ENCODE results near the gene MMP24.
A peak's percentile ranks its signal among the peaks of the same experiment; 100 is the strongest.

MMP24 gene

GRCh38 chr20:35300469-35301262 is 74.2 kb downstream of the MMP24 start:
- no peaks in the 10 kb centered on the region for H3K27me3 ChIP-seq (ENCODE audit: low read depth, low read length)
- no peak overlapping the region for H3K4me3 ChIP-seq (ENCODE audit: low read length)
- no peaks in the 10 kb centered on the region for H4K20me1 ChIP-seq (ENCODE audit: insufficient read depth, low read length)
- H3K4me1 ChIP-seq (ENCODE audit: low read length): peaks cover 23% of the 10 kb centered on the region
- no peak overlapping the region for H3K9ac ChIP-seq (ENCODE audit: low read length)
- no peak overlapping the region for H3K27ac ChIP-seq (ENCODE audit: low read length)
- no peak overlapping the region for H2AFZ ChIP-seq (ENCODE audit: low read depth, low read length)
- H3K36me3 ChIP-seq (replicated peaks; ENCODE audit: low read depth, low read length): no peaks in the 10 kb centered on the region
- no peaks in the 10 kb centered on the region for H3K9me3 ChIP-seq (ENCODE audit: insufficient read depth, low read length)
- H3K4me2 ChIP-seq (ENCODE audit: low read length): no peak overlapping the region
- H3K79me2 ChIP-seq (ENCODE audit: low read length): no peaks in the 10 kb centered on the region
- TF ChIP-seq CTCF (IDR thresholded peaks at IDR 0.05; ENCODE audit: low read depth, low read length) (no peak), EZH2phosphoT487 (IDR thresholded peaks at IDR 0.05; ENCODE audit: low read depth) (no peak)

DNA sequence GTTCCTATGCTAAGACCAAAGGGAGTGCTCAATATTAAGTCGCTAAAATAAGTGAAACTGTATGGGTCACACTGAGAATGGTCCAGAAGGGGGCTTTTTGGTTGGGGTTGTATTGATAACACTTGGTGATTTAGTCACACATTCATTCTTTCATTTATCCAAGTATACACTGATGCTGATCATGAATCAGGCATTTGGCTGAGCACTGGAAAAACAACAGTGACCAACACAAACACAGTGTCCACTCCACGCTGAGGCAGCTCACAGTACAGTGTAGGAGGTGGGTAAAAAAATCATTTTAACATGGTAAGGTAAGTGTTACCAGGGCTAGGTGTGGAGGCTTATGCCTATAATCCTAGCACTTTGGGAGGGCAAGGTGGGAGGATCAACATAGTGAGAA is 74.9 kb downstream of the MMP24 start:
- TF ChIP-seq EZH2phosphoT487 (IDR thresholded peaks at IDR 0.05; ENCODE audit: low read depth) (no peak), CTCF (IDR thresholded peaks at IDR 0.05; ENCODE audit: low read depth, low read length) (no peak)
- H3K27ac ChIP-seq (ENCODE audit: low read length): no peak overlapping the region
- H3K79me2 ChIP-seq (ENCODE audit: low read length): no peaks in the 10 kb centered on the region
- H3K27me3 ChIP-seq (ENCODE audit: low read depth, low read length): no peaks in the 10 kb centered on the region
- no peaks in the 10 kb centered on the region for H3K36me3 ChIP-seq (replicated peaks; ENCODE audit: low read depth, low read length)
- H4K20me1 ChIP-seq (ENCODE audit: insufficient read depth, low read length): no peaks in the 10 kb centered on the region
- no peak overlapping the region for H3K9ac ChIP-seq (ENCODE audit: low read length)
- peaks cover 23% of the 10 kb centered on the region for H3K4me1 ChIP-seq (ENCODE audit: low read length)
- no peak overlapping the region for H2AFZ ChIP-seq (ENCODE audit: low read depth, low read length)
- H3K9me3 ChIP-seq (ENCODE audit: insufficient read depth, low read length): no peaks in the 10 kb centered on the region
- no peak overlapping the region for H3K4me2 ChIP-seq (ENCODE audit: low read length)
- no peak overlapping the region for H3K4me3 ChIP-seq (ENCODE audit: low read length)

GRCh38 chr20:35302421-35303335 is 76.2 kb downstream of the MMP24 start:
- Histone ChIP-seq H3K79me2 (ENCODE audit: low read length) (no peaks in the 10 kb centered on the region), H3K9ac (ENCODE audit: low read length) (no peak overlapping the region), H3K27ac (ENCODE audit: low read length) (no peak overlapping the region)

More at GRCh38 chr20:35302421-35303335, 76.2 kb downstream of the MMP24 start:
- no peaks in the 10 kb centered on the region for H4K20me1 ChIP-seq (ENCODE audit: insufficient read depth, low read length)
- H3K4me2 ChIP-seq (ENCODE audit: low read length): peak overlapping the region; percentile 74
- H3K4me1 ChIP-seq (ENCODE audit: low read length): peaks cover 23% of the 10 kb centered on the region
- H3K4me3 ChIP-seq (ENCODE audit: low read length): no peak overlapping the region
- H2AFZ ChIP-seq (ENCODE audit: low read depth, low read length): no peak overlapping the region
- no peak for TF ChIP-seq CTCF (IDR thresholded peaks at IDR 0.05; ENCODE audit: low read depth, low read length)
- no peak for TF ChIP-seq EZH2phosphoT487 (IDR thresholded peaks at IDR 0.05; ENCODE audit: low read depth)
- no peaks in the 10 kb centered on the region for H3K27me3 ChIP-seq (ENCODE audit: low read depth, low read length)
- no peaks in the 10 kb centered on the region for H3K36me3 ChIP-seq (replicated peaks; ENCODE audit: low read depth, low read length)
- no peaks in the 10 kb centered on the region for H3K9me3 ChIP-seq (ENCODE audit: insufficient read depth, low read length)
